Loucy (cell line): ENCODE data around the gene ACAA1.

ENCODE experiments used
- CTCF ChIP-seq: fragments of 200-600 bp; sonication (generic); conservative IDR thresholded peaks from 2 replicates; pipeline ENCODE4 v1.5.1; 2014; ENCODE audit warnings: mild to moderate bottlenecking, antibody characterized with exemption, low read length
- EZH2phosphoT487 ChIP-seq: fragments of 200-600 bp; IDR thresholded peaks from 2 replicates; pipeline ENCODE4 v1.6.1; 2018; ENCODE audit warnings: antibody characterized with exemption, mild to moderate bottlenecking, moderate library complexity, borderline replicate concordance

DNA sequence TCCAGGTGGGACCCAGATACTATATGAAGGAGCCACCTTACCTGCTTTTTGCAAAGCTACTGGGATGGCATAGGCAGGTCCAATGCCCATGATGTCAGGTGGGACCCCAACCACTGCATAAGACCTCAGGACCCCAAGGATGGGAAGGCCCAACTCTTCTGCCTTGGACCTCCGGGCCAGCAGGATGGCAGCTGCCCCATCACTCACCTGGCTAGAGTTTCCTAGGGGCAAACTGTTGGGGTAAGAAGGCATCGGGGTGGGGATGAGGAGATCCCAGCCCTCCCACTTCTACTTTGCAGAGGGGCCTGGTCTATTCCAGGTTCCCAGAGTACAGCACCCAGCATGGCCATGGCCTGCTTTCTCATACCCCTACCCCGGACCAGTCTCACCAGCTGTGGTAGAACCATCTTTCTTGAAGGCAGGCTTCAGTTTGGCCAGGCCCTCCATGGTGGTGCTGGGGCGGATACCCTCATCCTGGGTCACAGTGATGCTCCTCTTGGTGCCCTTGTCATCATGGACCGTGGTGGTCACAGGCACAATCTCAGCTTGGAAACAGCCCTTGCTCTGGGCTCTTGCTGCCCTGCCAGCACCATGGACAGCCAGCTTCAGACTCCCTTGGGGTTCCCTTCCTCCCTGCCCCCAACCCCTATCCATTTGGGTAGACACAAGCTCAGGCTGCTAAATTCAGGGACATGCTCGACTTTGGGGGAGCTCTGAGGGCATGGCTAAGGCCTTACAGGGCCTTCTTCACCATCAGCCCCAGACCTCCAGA is 10.6 kb downstream of the ACAA1 start:
- TF ChIP-seq CTCF, result no peak
- no peak for TF ChIP-seq EZH2phosphoT487
